Bronchial epithelial cell (primary cell): ENCODE results near the gene RGS6. TPM values are rescaled to one million over a fixed set of nuclear protein-coding genes. Genes with fewer than 3 reads are reported as not detected.

ENCODE experiments used
- DNase-seq: peaks from one replicate; pipeline ENCODE4 v3.0.0-alpha.2; 2010; ENCODE audit warnings: low read depth
- FAIRE-seq: peaks from 2 replicates; lab custom pipeline; 2011; peaks lifted over from hg19 to GRCh38; lab: Jason Lieb, UNC
- H3K27me3 ChIP-seq: 2 replicates; pipeline ENCODE4 v1.5.1; 2011; ENCODE audit warnings: low read length; ENCODE audit not compliant: control insufficient read depth, insufficient read depth
- H3K36me3 ChIP-seq: 2 replicates; pipeline ENCODE4 v1.5.1; 2011; ENCODE audit warnings: low read length; ENCODE audit not compliant: control insufficient read depth, insufficient read depth
- H3K4me3 ChIP-seq: 2 replicates; pipeline ENCODE4 v1.5.1; 2011; ENCODE audit warnings: mild to moderate bottlenecking, low read depth, low read length, control low read depth
- CTCF ChIP-seq: IDR thresholded peaks from 2 replicates; pipeline ENCODE4 v1.5.1; 2011; ENCODE audit warnings: mild to moderate bottlenecking, moderate library complexity, low read length, control low read depth, inconsistent platforms; ENCODE audit not compliant: insufficient read depth, severe bottlenecking
- total RNA-seq: library from RNA; depleted of rRNA; stranded (reverse); fragments of >200 nt; gene quantifications from 2 replicates; pipeline ENCODE4 v1.2.1, GENCODE V29; 2014

RGS6 gene
- total RNA-seq, 1 donor from 2014 or later, result not detected

DNA sequence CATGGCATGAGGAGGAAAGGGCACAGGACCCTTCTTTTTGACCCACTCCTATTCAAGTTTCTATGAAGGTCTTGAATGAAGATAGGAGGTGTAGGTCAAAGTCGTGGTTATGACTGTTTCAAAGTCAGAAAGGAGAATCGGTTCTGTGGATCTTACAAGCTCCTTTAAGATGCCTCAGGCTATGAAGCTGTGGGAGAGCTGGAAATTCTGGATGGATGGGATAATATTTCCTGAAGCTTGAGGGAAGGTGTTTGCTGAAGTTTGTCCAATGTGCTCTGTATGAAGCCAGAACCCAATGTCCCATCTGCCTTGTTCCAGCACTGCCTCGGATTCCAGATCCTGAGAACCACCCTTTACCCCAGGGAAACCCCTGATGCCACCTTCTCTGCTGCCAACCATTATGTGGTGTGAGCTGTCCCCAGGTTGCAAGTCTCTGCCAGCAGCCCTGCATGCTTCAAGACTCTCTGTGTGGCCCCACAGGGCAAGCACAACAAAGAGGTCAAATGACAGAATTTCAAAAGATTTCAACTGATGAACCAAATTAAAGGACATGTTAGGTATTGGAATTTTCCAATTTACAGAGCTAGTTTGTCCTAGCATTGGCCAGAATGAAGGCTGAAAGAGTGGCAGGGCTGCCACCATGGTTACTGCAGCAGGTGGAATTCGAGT lies 472.0 kb downstream of the RGS6 start:
- Histone ChIP-seq H3K36me3 (no peaks in the 10 kb centered on the region), H3K4me3 (no peak overlapping the region), H3K27me3 (no peaks in the 10 kb centered on the region)
- no peak for DNase-seq
- TF ChIP-seq CTCF, result no peak
- FAIRE-seq, result no peak

DNA sequence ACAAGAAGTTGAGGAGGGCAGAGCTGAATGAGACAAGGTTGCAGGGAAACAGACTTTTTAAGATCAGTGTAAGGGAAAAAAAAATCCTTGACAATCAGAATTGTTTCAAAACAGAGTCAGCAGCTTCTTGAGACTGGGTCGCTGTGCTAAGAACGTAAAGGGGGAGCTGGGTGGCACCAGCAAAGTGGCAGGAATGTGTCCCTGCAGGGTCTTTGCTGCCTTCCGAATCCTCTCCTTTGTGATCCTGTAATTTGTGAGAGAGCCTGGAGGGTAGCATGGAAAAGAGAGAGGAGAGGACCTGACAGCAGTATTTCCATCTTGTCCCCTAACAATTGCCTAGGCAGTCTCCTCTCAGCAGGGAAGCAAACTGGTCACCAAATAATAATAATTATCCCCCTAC lies 472.8 kb downstream of the RGS6 start:
- Histone ChIP-seq H3K36me3 (no peaks in the 10 kb centered on the region), H3K27me3 (no peaks in the 10 kb centered on the region), H3K4me3 (no peak overlapping the region)
- no peak for DNase-seq
- no peak for FAIRE-seq
- TF ChIP-seq CTCF, result no peak

- DNase-seq, result no peak
- no peaks in the 10 kb centered on the region for H3K36me3 ChIP-seq
- no peak for TF ChIP-seq CTCF
- no peaks in the 10 kb centered on the region for H3K27me3 ChIP-seq
- FAIRE-seq, result no peak
- H3K4me3 ChIP-seq, result no peak overlapping the region
Observed at GRCh38 chr14:72408020-72408419, 475.8 kb downstream of the RGS6 start.

DNA sequence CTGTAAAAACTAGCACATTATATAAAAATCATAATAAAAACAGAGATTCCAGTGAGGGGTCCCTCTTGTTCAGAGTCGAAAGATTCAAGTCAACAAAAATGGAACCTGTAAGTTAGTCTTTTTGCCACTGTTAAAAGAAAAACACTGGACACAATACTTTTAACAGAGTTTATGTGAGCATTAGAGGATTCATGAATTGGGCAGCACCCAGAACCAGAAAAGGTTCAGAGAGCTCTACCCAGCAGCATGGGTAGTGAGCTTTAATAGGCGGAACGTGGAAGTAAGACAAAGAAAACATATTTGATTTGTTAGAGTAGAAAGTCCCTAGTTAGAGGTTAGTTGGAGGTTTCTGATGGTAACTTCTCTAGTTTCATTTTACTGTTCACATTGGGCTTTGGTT lies 476.8 kb downstream of the RGS6 start:
- H3K27me3 ChIP-seq, result no peaks in the 10 kb centered on the region
- no peak for TF ChIP-seq CTCF
- FAIRE-seq, result no peak
- no peaks in the 10 kb centered on the region for H3K36me3 ChIP-seq
- DNase-seq, result no peak
- H3K4me3 ChIP-seq, result no peak overlapping the region

- H3K4me3 ChIP-seq, result no peak overlapping the region
- FAIRE-seq (no peak), DNase-seq (no peak)
- no peaks in the 10 kb centered on the region for H3K27me3 ChIP-seq
- H3K36me3 ChIP-seq, result no peaks in the 10 kb centered on the region
- no peak for TF ChIP-seq CTCF
Observed at GRCh38 chr14:72416081-72416849, 484.0 kb downstream of the RGS6 start.
